T-cell (primary cell): ENCODE data around the gene MTMR1. TPM values are rescaled to one million over a fixed set of nuclear protein-coding genes. Genes with fewer than 3 reads are reported as not detected.
A peak's percentile ranks its signal among the peaks of the same experiment; 100 is the strongest.

ENCODE experiments used
- ATAC-seq, 4 experiments: fragments of 200-7000 bp in 3 of 4; fragments of 150-1000 bp in 1 of 4; cut with Tn5 transposase; replicated peaks in 1 of 4; 1 replicate in 3 of 4; 2 replicates in 1 of 4; pipeline ENCODE4 v1.10.0; 2021; ENCODE audit warnings: moderate library complexity in 3 of 4, mild to moderate bottlenecking in 2 of 4, moderate number of reproducible peaks in 1 of 4
- CTCF ChIA-PET, 2 donors: fragments of 300-600 bp; sonication (Branson Sonifier 250); formaldehyde crosslinking; loops; one replicate each; lab custom pipeline; 2022; ENCODE audit warnings: antibody characterized with exemption in 2 of 2; lab: Charles Lee
- POLR2A ChIA-PET, 2 donors: fragments of 300-600 bp; sonication (Branson Sonifier 250); formaldehyde crosslinking; loops; one replicate each; lab custom pipeline; 2022; ENCODE audit warnings: antibody characterized with exemption in 2 of 2; lab: Charles Lee
- DNase-seq, 35 experiments: peaks; one replicate each; pipeline versions ENCODE4 v3.0.0 to v3.0.0-alpha.2; 2013 to 2023
- H3K27ac ChIP-seq: one replicate; pipeline ENCODE4 v1.5.1; 2013; ENCODE audit warnings: low read length
- H3K27me3 ChIP-seq, 2 experiments: replicated peaks in 1 of 2; 1 replicate in 1 of 2; 2 replicates in 1 of 2; pipeline versions ENCODE4 v1.6.1 to v1.7.0; 2013; ENCODE audit warnings: low read length in 1 of 2, mixed read lengths in 1 of 2; ENCODE audit not compliant: control insufficient read depth in 2 of 2, insufficient read depth in 2 of 2; ENCODE audit errors: extremely low read depth in 1 of 2
- H3K36me3 ChIP-seq, 2 donors: 1 replicate in 1 of 2; 2 replicates in 1 of 2; pipeline versions ENCODE4 v1.6.1 to v1.7.0; 2013; ENCODE audit warnings: low read length in 1 of 2; ENCODE audit not compliant: control insufficient read depth in 2 of 2, insufficient read depth in 1 of 2; ENCODE audit errors: extremely low read depth in 1 of 2
- H3K4me1 ChIP-seq, 2 experiments: 1 replicate in 1 of 2; 2 replicates in 1 of 2; pipeline versions ENCODE4 v1.6.1 to v1.7.0; 2013; ENCODE audit warnings: low read length in 2 of 2, mixed read lengths in 1 of 2; ENCODE audit not compliant: insufficient read depth in 2 of 2, control insufficient read depth in 1 of 2; ENCODE audit errors: extremely low read depth in 1 of 2
- H3K4me3 ChIP-seq, 2 donors: 1 replicate in 1 of 2; 2 replicates in 1 of 2; pipeline versions ENCODE4 v1.5.1 to v1.7.0; 2013; ENCODE audit warnings: mild to moderate bottlenecking in 2 of 2, low read length in 1 of 2, moderate library complexity in 1 of 2; ENCODE audit not compliant: control insufficient read depth in 1 of 2; ENCODE audit errors: extremely low read depth in 1 of 2
- H3K9me3 ChIP-seq: 2 replicates; pipeline ENCODE4 v1.7.0; 2013
- H3K27ac Mint-ChIP-seq, 2 donors: one replicate each; pipeline ENCODE4 v1.8.0; 2020 to 2021; ENCODE audit warnings: mild to moderate bottlenecking in 2 of 2, mixed read lengths in 2 of 2
- H3K27me3 Mint-ChIP-seq, 2 donors: one replicate each; pipeline ENCODE4 v1.8.0; 2021 to 2022; ENCODE audit warnings: mixed read lengths in 2 of 2
- H3K36me3 Mint-ChIP-seq: one replicate; pipeline ENCODE4 v1.8.0; 2021; ENCODE audit warnings: mixed read lengths
- H3K4me1 Mint-ChIP-seq, 3 donors: one replicate each; pipeline ENCODE4 v1.8.0; 2020 to 2022; ENCODE audit warnings: mixed read lengths in 3 of 3, mild to moderate bottlenecking in 1 of 3
- H3K4me3 Mint-ChIP-seq, 3 donors: one replicate each; pipeline ENCODE4 v1.8.0; 2020 to 2022; ENCODE audit warnings: mild to moderate bottlenecking in 3 of 3, mixed read lengths in 3 of 3, moderate library complexity in 3 of 3
- H3K9me3 Mint-ChIP-seq, 3 donors: one replicate each; pipeline ENCODE4 v1.8.0; 2020 to 2022; ENCODE audit warnings: mixed read lengths in 3 of 3
- WGBS: methylation state at CpG from one replicate; pipeline ENCODE4 v1.1.5; 2013; ENCODE audit warnings: missing lambda C conversion rate; ENCODE audit not compliant: insufficient coverage; 5-methylcytosine and 5-hydroxymethylcytosine counted together
- total RNA-seq, 35 experiments: library from RNA in 6 of 35; stranded (reverse) in 6 of 35; fragments of 120-200 nt in 1 of 35; gene quantifications; one replicate each; pipeline versions ENCODE4 v1.2.1 to v1.2.4 and lab custom pipeline; 2013 to 2026

MTMR1 gene
- total RNA-seq (10 to 100 TPM; 33.8 to 58.3 (median 39.4) TPM), total RNA-seq (lab: John Stamatoyannopoulos, UW) (59.5 to 163 (median 73.0) reads per million in 29 experiments)
- 45.4 TPM for total RNA-seq (2013)

- Mint-ChIP-seq H3K9me3 (no peaks in the 10 kb centered on the region), H3K27ac (peak within 1 kb of the TSS; percentile 99), H3K4me3 (peak within 1 kb of the TSS; percentile 88 to 94 (median 89)), H3K36me3 (no peaks in the 10 kb centered on the region), H3K4me1 (peaks cover 55 to 82% (median 76%) of the 10 kb centered on the region in 3 donors), H3K27me3 (no peaks in the 10 kb centered on the region)
- H3K27me3 ChIP-seq = no peaks in the 10 kb centered on the region
- ChIA-PET CTCF (interaction anchor here (0.6 to 3.5 kb wide), 7 partner anchors 9 to 753 kb away, joined by 3 to 13 read pairs (median 11); no protein-coding TSS in a partner anchor), POLR2A (interaction anchor here (0.6 to 1.2 kb wide), 6 partner anchors 18 to 776 kb away, joined by 3 to 11 read pairs (median 4); no protein-coding TSS in a partner anchor)
- H3K4me1 ChIP-seq = peaks cover 27 to 70% of the 10 kb centered on the region in 2 experiments
- H3K36me3 ChIP-seq = no peaks in the 10 kb centered on the region
- H3K4me3 ChIP-seq = peak within 1 kb of the TSS; percentile 59 to 72
- no peaks in the 10 kb centered on the region for H3K9me3 ChIP-seq
- H3K27ac ChIP-seq = peak within 1 kb of the TSS; percentile 93
- ATAC-seq (peak; percentile 72 to 79 (median 75)), DNase-seq (peak; percentile 25 to 72 (median 53))
- 0% methylated on average over 34 of the region's 92 CpGs for WGBS
These were observed at the start of gene MTMR1 for GRCh38 chrX:150692831-150693724. Gene MTMR1 (plus strand): TSS chrX:150693396. CDS start chrX:150693531, 135 bp downstream.

GRCh38 chrX:150643958-150644357 is 49.2 kb upstream of the MTMR1 start:
- no peaks in the 10 kb centered on the region for H3K4me1 Mint-ChIP-seq
- ChIA-PET CTCF (no interaction called here), POLR2A (no interaction called here)
- H3K9me3 Mint-ChIP-seq = no peaks in the 10 kb centered on the region
- H3K27ac Mint-ChIP-seq = no peak overlapping the region
- ATAC-seq (no peak), DNase-seq (no peak)
- no peaks in the 10 kb centered on the region for H3K9me3 ChIP-seq
- no peak overlapping the region for H3K4me3 ChIP-seq
- H3K4me3 Mint-ChIP-seq = no peak overlapping the region
- peaks cover 0 to 21% of the 10 kb centered on the region in 2 donors for H3K36me3 ChIP-seq
- no CpG with 5 or more reads among the region's 2 CpGs for WGBS
- H3K36me3 Mint-ChIP-seq = peaks cover 25% of the 10 kb centered on the region
- H3K27me3 Mint-ChIP-seq = peaks cover 0 to 9% of the 10 kb centered on the region in 2 donors
- no peaks in the 10 kb centered on the region for H3K4me1 ChIP-seq
- no peaks in the 10 kb centered on the region for H3K27me3 ChIP-seq
- no peak overlapping the region for H3K27ac ChIP-seq

DNA sequence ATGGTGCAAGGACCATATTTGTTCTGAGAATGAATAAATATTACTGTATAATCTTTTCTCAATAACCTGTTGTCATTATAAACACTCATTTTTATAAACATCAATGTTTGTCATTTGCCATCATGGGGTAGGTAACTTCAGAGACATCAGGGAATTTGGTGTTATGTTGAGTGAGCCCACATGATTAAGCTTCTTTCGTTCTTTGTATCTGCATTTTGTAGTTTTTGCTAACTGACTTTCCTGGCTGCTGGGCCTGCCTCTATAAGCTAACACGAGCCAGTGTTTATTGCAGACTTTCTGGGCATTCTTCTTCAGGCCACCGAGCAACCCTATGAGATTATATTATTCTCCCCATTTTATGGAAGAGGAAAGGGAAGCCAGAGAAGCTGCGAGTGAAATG is 48.8 kb upstream of the MTMR1 start:
- no peaks in the 10 kb centered on the region for H3K9me3 Mint-ChIP-seq
- no peak overlapping the region for H3K27ac Mint-ChIP-seq
- Histone ChIP-seq H3K36me3 (peaks cover 0 to 23% of the 10 kb centered on the region in 2 donors), H3K27me3 (no peaks in the 10 kb centered on the region), H3K9me3 (no peaks in the 10 kb centered on the region), H3K4me1 (no peaks in the 10 kb centered on the region), H3K27ac (no peak overlapping the region), H3K4me3 (no peak overlapping the region)
- CTCF ChIA-PET = no interaction called here
- no CpG with 5 or more reads among the region's 4 CpGs for WGBS
- no peak for ATAC-seq
- peaks cover 28% of the 10 kb centered on the region for H3K36me3 Mint-ChIP-seq
- POLR2A ChIA-PET = no interaction called here
- peaks cover 0 to 12% of the 10 kb centered on the region in 2 donors for H3K27me3 Mint-ChIP-seq
- DNase-seq = no peak
- H3K4me1 Mint-ChIP-seq = peaks cover 0 to 4% (median 0%) of the 10 kb centered on the region in 3 donors
- no peak overlapping the region for H3K4me3 Mint-ChIP-seq

GRCh38 chrX:150647331-150647730 is 45.9 kb upstream of the MTMR1 start:
- CTCF ChIA-PET = interaction anchor here in 1 of 2 donors (1.0 kb wide), 1 partner anchor 36 kb away, joined by 3 read pairs; no protein-coding TSS in a partner anchor
- no peak overlapping the region for H3K4me3 Mint-ChIP-seq
- H3K9me3 Mint-ChIP-seq = no peaks in the 10 kb centered on the region
- WGBS = no CpG with 5 or more reads among the region's 5 CpGs
- Histone ChIP-seq H3K9me3 (no peaks in the 10 kb centered on the region), H3K4me3 (no peak overlapping the region), H3K4me1 (no peaks in the 10 kb centered on the region), H3K36me3 (peaks cover 0 to 19% of the 10 kb centered on the region in 2 donors), H3K27ac (no peak overlapping the region), H3K27me3 (no peaks in the 10 kb centered on the region)
- peaks cover 39% of the 10 kb centered on the region for H3K36me3 Mint-ChIP-seq
- POLR2A ChIA-PET = no interaction called here
- peaks cover 0 to 18% of the 10 kb centered on the region in 2 donors for H3K27me3 Mint-ChIP-seq
- H3K27ac Mint-ChIP-seq = no peak overlapping the region
- DNase-seq (no peak), ATAC-seq (no peak)
- H3K4me1 Mint-ChIP-seq = peaks cover 0 to 16% (median 3%) of the 10 kb centered on the region in 3 donors

DNA sequence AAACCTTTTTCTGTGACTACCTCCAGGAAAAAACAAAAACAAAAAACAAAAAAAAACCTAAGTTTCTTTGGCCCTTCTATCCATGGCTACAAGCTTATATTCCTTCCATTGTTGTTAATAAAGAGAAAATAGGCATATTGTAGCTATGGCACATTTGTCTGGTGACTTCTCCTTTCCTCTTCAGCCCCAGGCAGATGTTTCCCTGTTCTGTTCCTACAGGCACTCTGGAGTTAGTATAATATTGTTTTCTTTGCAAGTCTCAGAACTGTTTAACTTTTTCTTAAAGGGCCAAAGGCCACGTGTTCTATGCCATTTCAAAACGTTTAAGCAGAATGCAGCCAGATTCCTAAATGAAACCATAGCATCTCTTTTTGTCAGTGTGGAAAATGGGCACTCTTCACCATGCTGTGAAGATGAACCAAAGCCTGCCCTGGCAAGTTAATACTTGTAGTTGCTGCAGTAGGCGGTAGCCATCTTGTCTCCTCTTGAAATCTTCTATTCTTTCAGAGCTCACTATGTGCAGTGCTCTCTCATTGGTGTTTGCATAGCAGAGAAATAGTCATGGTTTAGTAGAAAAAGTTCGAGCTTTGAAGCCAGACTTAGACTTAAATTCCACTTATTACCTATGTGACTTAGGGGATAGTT is 44.8 kb upstream of the MTMR1 start:
- WGBS = no CpG with 5 or more reads among the region's 4 CpGs
- H3K36me3 Mint-ChIP-seq = peaks cover 40% of the 10 kb centered on the region
- no peaks in the 10 kb centered on the region for H3K27me3 ChIP-seq
- H3K9me3 Mint-ChIP-seq = no peaks in the 10 kb centered on the region
- H3K4me1 ChIP-seq = no peaks in the 10 kb centered on the region
- no peak for ATAC-seq
- H3K36me3 ChIP-seq = peaks cover 0 to 24% of the 10 kb centered on the region in 2 donors
- H3K4me1 Mint-ChIP-seq = peaks cover 0 to 16% (median 3%) of the 10 kb centered on the region in 3 donors
- no peak overlapping the region for H3K4me3 ChIP-seq
- no peak overlapping the region for H3K27ac Mint-ChIP-seq
- no peak for DNase-seq
- no peak overlapping the region for H3K4me3 Mint-ChIP-seq
- CTCF ChIA-PET = no interaction called here
- H3K9me3 ChIP-seq = no peaks in the 10 kb centered on the region
- H3K27me3 Mint-ChIP-seq = peaks cover 0 to 18% of the 10 kb centered on the region in 2 donors
- H3K27ac ChIP-seq = no peak overlapping the region
- POLR2A ChIA-PET = no interaction called here
